Panc1 (cell line): ENCODE data around the gene NHS. TPM values are rescaled to one million over a fixed set of nuclear protein-coding genes. Genes with fewer than 3 reads are reported as not detected.

Source experiments
- ATAC-seq: fragments of 200-7000 bp; cut with Tn5 transposase; 2 replicates; pipeline ENCODE4 v1.9.1; 2020; ENCODE audit warnings: mild to moderate bottlenecking, moderate library complexity
- BruUV-seq: library from RNA; stranded (reverse); fragments of 400-500 nt; replicated peaks from 2 replicates; lab custom pipeline; 2021; lab: Mats Ljungman, UMichigan
- CTCF ChIA-PET: fragments of 300-600 bp; sonication (Branson Sonifier 250); formaldehyde crosslinking; loops from one replicate; lab custom pipeline; 2022; ENCODE audit warnings: antibody characterized with exemption; lab: Charles Lee
- POLR2A ChIA-PET: fragments of 300-600 bp; sonication (Branson Sonifier 250); formaldehyde crosslinking; loops from one replicate; lab custom pipeline; 2022; ENCODE audit warnings: antibody characterized with exemption; lab: Charles Lee
- DNase-seq: peaks from one replicate; pipeline ENCODE4 v3.0.0-alpha.2; 2010; ENCODE audit warnings: low read depth, low spot score
- H3K27ac ChIP-seq: 2 replicates; pipeline ENCODE4 v1.5.1; 2011; ENCODE audit warnings: mild to moderate bottlenecking, low read length, inconsistent platforms
- H3K27me3 ChIP-seq: fragments of 200-500 bp; sonication (Bioruptor generic); 2 replicates; pipeline ENCODE4 v1.6.0; 2014; ENCODE audit warnings: low read length, inconsistent platforms; ENCODE audit not compliant: control insufficient read depth, insufficient read depth
- H3K36me3 ChIP-seq: fragments of 200-500 bp; sonication (Bioruptor generic); 2 replicates; pipeline ENCODE4 v1.5.1; 2014; ENCODE audit warnings: inconsistent platforms, mild to moderate bottlenecking, low read length, moderate library complexity; ENCODE audit not compliant: control insufficient read depth, insufficient read depth
- H3K4me1 ChIP-seq: 2 replicates; pipeline ENCODE4 v1.5.1; 2011; ENCODE audit warnings: inconsistent platforms, mild to moderate bottlenecking, low read length, moderate library complexity; ENCODE audit not compliant: control insufficient read depth, insufficient read depth
- H3K4me3 ChIP-seq, 2 experiments: 2 replicates each; pipeline ENCODE4 v1.5.1; 2011 to 2012; ENCODE audit warnings: low read depth in 2 of 2, low read length in 2 of 2, mild to moderate bottlenecking in 2 of 2, inconsistent platforms in 1 of 2, moderate library complexity in 1 of 2
- H3K9me3 ChIP-seq: fragments of 200-500 bp; sonication (Bioruptor generic); 2 replicates; pipeline ENCODE4 v1.5.1; 2014; ENCODE audit warnings: low read depth, mild to moderate bottlenecking, inconsistent platforms, low read length, moderate library complexity; ENCODE audit not compliant: control insufficient read depth, insufficient read depth
- POLR2AphosphoS5 ChIP-seq: IDR thresholded peaks from 2 replicates; pipeline ENCODE4 v1.6.1; 2012; ENCODE audit warnings: mild to moderate bottlenecking, low read depth, low read length, moderate library complexity
- SIN3A ChIP-seq: IDR thresholded peaks from 2 replicates; pipeline ENCODE4 v1.6.1; 2012; ENCODE audit warnings: low read depth, mild to moderate bottlenecking, low read length, moderate library complexity, borderline replicate concordance; ENCODE audit not compliant: insufficient read depth
- TCF7L2 ChIP-seq: IDR thresholded peaks from 2 replicates; pipeline ENCODE4 v1.6.1; 2011; ENCODE audit warnings: mild to moderate bottlenecking, low read depth, low read length, inconsistent platforms
- in situ Hi-C: cut with HindIII; loops from 2 replicates; pipeline ENCODE4 v1.10.0; 2016; ENCODE audit warnings: low sequenced_read_pairs, low pct_unique_long_range_greater_than_20kb
- intact Hi-C: fragments of 100-400 bp; cut with micrococcal nuclease; formaldehyde crosslinking; loops from one replicate; pipeline ENCODE4 v1.10.0; 2022; ENCODE audit not compliant: unreplicated experiment
- total RNA-seq: library from RNA; stranded (reverse); gene quantifications from one replicate; pipeline ENCODE4 v1.2.1, GENCODE V29; 2021; ENCODE audit not compliant: unreplicated experiment
- TF ChIP-seq, protein P1 (sequence below), 2 experiments: IDR thresholded peaks; 2 replicates each; pipeline ENCODE4 v1.6.1; 2011 to 2012; ENCODE audit warnings: low read depth in 2 of 2, control low read depth in 1 of 2, low read length in 1 of 2, mild to moderate bottlenecking in 1 of 2, moderate library complexity in 1 of 2; ENCODE audit not compliant: insufficient read depth in 1 of 2
- TF ChIP-seq, protein P2 (sequence below): fragments of 450-650 bp; IDR thresholded peaks from 2 replicates; pipeline ENCODE4 v1.5.1; 2017; ENCODE audit warnings: mild to moderate bottlenecking

NHS gene
- total RNA-seq, 1 experiment from 2014 or later = 0.80 TPM

DNA sequence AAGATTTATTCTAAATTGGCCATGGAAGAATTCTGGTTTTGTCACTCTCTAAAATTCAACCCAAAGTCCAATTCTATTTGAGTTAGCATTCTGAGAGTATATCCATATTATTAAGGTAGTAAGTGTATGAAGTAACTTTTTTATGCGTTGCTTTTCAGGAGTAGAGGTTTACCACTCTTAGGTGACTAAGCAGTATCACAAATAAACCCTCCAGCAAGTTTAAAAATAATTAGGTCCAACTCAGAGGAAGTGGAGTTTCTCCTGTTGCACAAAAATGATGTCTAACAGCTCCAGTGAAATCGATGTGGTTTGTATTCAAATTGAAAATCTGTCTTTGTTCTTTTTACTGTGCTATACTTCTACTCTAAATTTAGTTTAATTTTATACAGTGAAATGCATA, 368.9 kb downstream of the NHS start:
- ChIA-PET POLR2A (no interaction called here), CTCF (no interaction called here)
- Histone ChIP-seq H3K4me3 (no peak overlapping the region), H3K9me3 (no peaks in the 10 kb centered on the region), H3K4me1 (peaks cover 5% of the 10 kb centered on the region), H3K27me3 (no peaks in the 10 kb centered on the region), H3K36me3 (no peaks in the 10 kb centered on the region), H3K27ac (no peak overlapping the region)
- DNase-seq (no peak), ATAC-seq (no peak)
- BruUV-seq = no TSS peak
- in situ Hi-C loops = no loop called here
- intact Hi-C loops = no loop called here
- TF ChIP-seq SIN3A (no peak), TCF7L2 (no peak), POLR2AphosphoS5 (no peak)
- TF ChIP-seq, protein P1, sequence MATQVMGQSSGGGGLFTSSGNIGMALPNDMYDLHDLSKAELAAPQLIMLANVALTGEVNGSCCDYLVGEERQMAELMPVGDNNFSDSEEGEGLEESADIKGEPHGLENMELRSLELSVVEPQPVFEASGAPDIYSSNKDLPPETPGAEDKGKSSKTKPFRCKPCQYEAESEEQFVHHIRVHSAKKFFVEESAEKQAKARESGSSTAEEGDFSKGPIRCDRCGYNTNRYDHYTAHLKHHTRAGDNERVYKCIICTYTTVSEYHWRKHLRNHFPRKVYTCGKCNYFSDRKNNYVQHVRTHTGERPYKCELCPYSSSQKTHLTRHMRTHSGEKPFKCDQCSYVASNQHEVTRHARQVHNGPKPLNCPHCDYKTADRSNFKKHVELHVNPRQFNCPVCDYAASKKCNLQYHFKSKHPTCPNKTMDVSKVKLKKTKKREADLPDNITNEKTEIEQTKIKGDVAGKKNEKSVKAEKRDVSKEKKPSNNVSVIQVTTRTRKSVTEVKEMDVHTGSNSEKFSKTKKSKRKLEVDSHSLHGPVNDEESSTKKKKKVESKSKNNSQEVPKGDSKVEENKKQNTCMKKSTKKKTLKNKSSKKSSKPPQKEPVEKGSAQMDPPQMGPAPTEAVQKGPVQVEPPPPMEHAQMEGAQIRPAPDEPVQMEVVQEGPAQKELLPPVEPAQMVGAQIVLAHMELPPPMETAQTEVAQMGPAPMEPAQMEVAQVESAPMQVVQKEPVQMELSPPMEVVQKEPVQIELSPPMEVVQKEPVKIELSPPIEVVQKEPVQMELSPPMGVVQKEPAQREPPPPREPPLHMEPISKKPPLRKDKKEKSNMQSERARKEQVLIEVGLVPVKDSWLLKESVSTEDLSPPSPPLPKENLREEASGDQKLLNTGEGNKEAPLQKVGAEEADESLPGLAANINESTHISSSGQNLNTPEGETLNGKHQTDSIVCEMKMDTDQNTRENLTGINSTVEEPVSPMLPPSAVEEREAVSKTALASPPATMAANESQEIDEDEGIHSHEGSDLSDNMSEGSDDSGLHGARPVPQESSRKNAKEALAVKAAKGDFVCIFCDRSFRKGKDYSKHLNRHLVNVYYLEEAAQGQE (IDR thresholded peaks at IDR 0.05; ENCODE audit: insufficient read depth in 1 of 2, low read depth in 2 of 2, low read length in 1 of 2) = no peak
- TF ChIP-seq, protein P2, sequence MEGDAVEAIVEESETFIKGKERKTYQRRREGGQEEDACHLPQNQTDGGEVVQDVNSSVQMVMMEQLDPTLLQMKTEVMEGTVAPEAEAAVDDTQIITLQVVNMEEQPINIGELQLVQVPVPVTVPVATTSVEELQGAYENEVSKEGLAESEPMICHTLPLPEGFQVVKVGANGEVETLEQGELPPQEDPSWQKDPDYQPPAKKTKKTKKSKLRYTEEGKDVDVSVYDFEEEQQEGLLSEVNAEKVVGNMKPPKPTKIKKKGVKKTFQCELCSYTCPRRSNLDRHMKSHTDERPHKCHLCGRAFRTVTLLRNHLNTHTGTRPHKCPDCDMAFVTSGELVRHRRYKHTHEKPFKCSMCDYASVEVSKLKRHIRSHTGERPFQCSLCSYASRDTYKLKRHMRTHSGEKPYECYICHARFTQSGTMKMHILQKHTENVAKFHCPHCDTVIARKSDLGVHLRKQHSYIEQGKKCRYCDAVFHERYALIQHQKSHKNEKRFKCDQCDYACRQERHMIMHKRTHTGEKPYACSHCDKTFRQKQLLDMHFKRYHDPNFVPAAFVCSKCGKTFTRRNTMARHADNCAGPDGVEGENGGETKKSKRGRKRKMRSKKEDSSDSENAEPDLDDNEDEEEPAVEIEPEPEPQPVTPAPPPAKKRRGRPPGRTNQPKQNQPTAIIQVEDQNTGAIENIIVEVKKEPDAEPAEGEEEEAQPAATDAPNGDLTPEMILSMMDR = no peak

DNA sequence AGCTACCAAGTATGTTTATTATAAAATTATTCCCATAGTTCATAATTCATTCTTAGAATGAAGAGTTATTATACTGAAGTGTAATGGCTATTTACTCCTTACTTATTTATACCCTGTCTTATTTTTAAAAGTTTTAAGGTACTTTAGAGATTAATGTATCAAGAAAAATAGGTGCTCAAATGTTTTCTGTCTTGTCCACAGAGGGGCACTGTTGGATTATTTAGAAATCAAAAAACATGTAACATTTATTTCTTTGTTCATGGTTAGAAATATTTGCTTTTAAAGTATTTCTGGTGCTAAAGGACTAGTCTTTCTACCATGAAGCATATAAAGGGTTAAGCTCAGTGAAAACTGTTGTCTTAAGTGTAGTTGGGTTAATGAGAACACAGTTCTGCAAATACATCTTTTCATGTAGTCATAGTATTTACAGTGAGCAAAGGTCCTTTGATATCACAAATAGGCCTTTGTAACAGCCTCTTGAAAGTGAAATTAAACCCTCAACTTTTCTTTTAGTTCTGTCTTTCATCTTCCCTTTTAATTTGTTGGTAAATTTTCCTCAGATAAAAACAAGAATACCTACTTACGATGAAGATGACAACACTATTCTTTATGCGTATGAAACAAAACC, 370.0 kb downstream of the NHS start:
- intact Hi-C loops = no loop called here
- POLR2A ChIA-PET = no interaction called here

More for the DNA sequence above, 370.0 kb downstream of the NHS start:
- Histone ChIP-seq H3K27ac (no peak overlapping the region), H3K4me1 (peaks cover 5% of the 10 kb centered on the region), H3K36me3 (no peaks in the 10 kb centered on the region), H3K4me3 (no peak overlapping the region), H3K9me3 (no peaks in the 10 kb centered on the region), H3K27me3 (no peaks in the 10 kb centered on the region)
- TF ChIP-seq TCF7L2 (no peak), SIN3A (no peak), POLR2AphosphoS5 (no peak)
- TF ChIP-seq, protein P2 = peak; percentile 26; the same call in 1 of the 2 replicates
- ATAC-seq = no peak
- no peak for DNase-seq
- CTCF ChIA-PET = interaction anchor here (0.6 kb wide), 1 partner anchor 1009 kb away, joined by 3 read pairs; no protein-coding TSS in a partner anchor
- BruUV-seq = no TSS peak
- in situ Hi-C loops = no loop called here
